AG09319 (cell line): ENCODE data around the gene NFIX.

ENCODE experiments used
- DNase-seq: peaks from one replicate; pipeline ENCODE4 v3.0.0-alpha.2; 2010; ENCODE audit warnings: low read depth; ENCODE audit errors: extremely low read depth
- CTCF ChIP-seq: IDR thresholded peaks from 2 replicates; pipeline ENCODE4 v1.5.1; 2011; ENCODE audit warnings: low read depth, mild to moderate bottlenecking, inconsistent platforms, low read length, moderate library complexity

The NFIX gene

GRCh38 chr19:13118424-13119193, 123.3 kb downstream of the NFIX start:
- TF ChIP-seq CTCF = no peak
- DNase-seq = no peak

GRCh38 chr19:13119627-13120026, 124.4 kb downstream of the NFIX start:
- no peak for TF ChIP-seq CTCF

GRCh38 chr19:13120031-13120430, 124.8 kb downstream of the NFIX start:
- TF ChIP-seq CTCF = no peak
- no peak for DNase-seq

More at GRCh38 chr19:13119627-13120026, 124.4 kb downstream of the NFIX start:
- DNase-seq = no peak

DNA sequence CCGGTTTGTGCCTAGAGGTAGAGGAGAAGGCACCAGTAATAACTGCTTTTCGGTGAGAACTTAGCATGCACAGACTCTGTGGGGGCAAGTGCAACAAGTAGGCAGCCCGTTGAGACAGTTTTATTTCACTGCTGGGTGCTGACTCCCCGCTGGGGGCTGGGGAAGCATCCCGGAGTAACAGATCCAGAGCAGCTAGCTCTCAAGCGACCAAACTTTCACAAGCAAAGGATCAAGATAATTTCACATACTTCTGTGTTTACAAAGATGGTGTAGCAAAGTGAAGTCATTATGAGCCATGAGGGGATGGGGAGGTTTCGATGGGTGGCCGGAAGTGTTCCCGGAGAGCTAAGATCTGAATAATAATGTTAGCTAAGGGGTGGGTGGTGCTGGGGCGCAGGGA, 125.5 kb downstream of the NFIX start:
- no peak for TF ChIP-seq CTCF
- no peak for DNase-seq

DNA sequence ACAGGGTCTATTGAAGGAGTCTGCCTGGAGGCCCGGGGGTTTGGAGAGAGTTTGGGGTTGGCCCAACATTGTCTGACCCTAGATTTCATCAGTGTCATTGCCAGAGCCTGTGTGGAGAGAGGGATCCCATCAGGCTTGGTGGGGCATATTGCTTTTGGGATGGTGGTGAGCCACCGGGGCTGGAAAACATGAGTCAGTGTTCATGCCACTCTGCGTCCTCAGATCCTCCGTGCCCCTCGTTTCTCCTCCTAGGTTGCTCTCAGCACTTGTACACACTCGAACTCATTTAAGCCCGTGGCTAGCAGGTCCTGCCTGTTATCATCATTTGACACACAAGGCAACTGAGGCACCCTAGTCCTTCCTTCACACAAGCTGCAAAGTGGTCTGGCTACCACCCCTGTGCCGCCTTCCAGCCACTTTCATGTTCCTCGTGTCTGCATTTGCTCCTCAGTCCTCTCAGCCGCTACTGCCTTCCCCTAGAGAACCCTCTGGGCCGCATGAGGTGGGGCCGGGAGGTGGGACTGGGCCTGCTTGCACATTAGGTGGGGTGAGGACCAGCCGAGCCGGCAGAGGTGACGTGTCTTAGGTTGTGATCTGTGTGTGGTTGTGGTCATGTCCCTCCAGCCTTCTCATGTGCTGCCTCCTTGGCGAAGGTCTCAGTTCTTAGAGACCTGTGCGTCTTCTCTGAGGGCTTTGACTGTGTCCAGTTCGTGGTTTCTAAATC, 126.4 kb downstream of the NFIX start:
- DNase-seq = no peak
- no peak for TF ChIP-seq CTCF

GRCh38 chr19:13122275-13122878, 127.1 kb downstream of the NFIX start:
- no peak for TF ChIP-seq CTCF
- DNase-seq = no peak
